HepG2 (cell line): ENCODE results near the gene SALL4. TPM values are rescaled to one million over a fixed set of nuclear protein-coding genes. Genes with fewer than 3 reads are reported as not detected.

Source experiments
- AHDC1 ChIP-seq: sonication (generic); formaldehyde crosslinking; IDR thresholded peaks from 2 replicates; pipeline ENCODE4 v1.5.1; 2020; ENCODE audit warnings: mild to moderate bottlenecking, missing genetic modification reagents, borderline replicate concordance
- ATF2 ChIP-seq: sonication (generic); formaldehyde crosslinking; IDR thresholded peaks from 2 replicates; pipeline ENCODE4 v1.4.0; 2020; ENCODE audit warnings: missing genetic modification reagents
- KLF16 ChIP-seq, 2 experiments: sonication (generic) in 1 of 2; formaldehyde crosslinking in 1 of 2; IDR thresholded peaks; 2 replicates each; pipeline versions ENCODE4 v1.6.1 to v1.8.0; 2016 to 2023; ENCODE audit warnings: missing genetic modification reagents in 2 of 2, missing compliant biosample characterization in 1 of 2
- LRRFIP1 ChIP-seq: sonication (generic); formaldehyde crosslinking; conservative IDR thresholded peaks from 2 replicates; pipeline ENCODE4 v1.4.0; 2020; ENCODE audit warnings: missing genetic modification reagents
- MAX ChIP-seq: IDR thresholded peaks from 2 replicates; pipeline ENCODE4 v1.6.1; 2012; ENCODE audit warnings: inconsistent platforms
- SALL1 ChIP-seq: sonication (generic); formaldehyde crosslinking; IDR thresholded peaks from 2 replicates; pipeline ENCODE4 v1.8.0; 2022; ENCODE audit warnings: mild to moderate bottlenecking, missing genetic modification reagents
- TCF12 ChIP-seq, 2 experiments: fragments of 450-650 bp in 1 of 2; sonication (generic) in 1 of 2; formaldehyde crosslinking in 1 of 2; IDR thresholded peaks; 2 replicates each; pipeline versions ENCODE4 v1.6.1 to v1.8.0; 2017 to 2022; ENCODE audit warnings: antibody characterized with exemption in 1 of 2, mild to moderate bottlenecking in 1 of 2, missing genetic modification reagents in 1 of 2, moderate library complexity in 1 of 2
- ZBTB21 ChIP-seq: sonication (generic); formaldehyde crosslinking; IDR thresholded peaks from 2 replicates; pipeline ENCODE4 v1.4.0; 2020; ENCODE audit warnings: missing genetic modification reagents
- ZBTB7B ChIP-seq: sonication (generic); formaldehyde crosslinking; IDR thresholded peaks from 2 replicates; pipeline ENCODE4 v1.4.0; 2020; ENCODE audit warnings: missing genetic modification reagents
- ZNF274 ChIP-seq: sonication (generic); formaldehyde crosslinking; IDR thresholded peaks from 2 replicates; pipeline ENCODE4 v1.5.1; 2020; ENCODE audit warnings: mild to moderate bottlenecking, missing genetic modification reagents
- ZNF644 ChIP-seq: IDR thresholded peaks from 2 replicates; pipeline ENCODE4 v1.6.1; 2016; ENCODE audit warnings: low read depth
- ZNF713 ChIP-seq: sonication (generic); formaldehyde crosslinking; IDR thresholded peaks from 2 replicates; pipeline ENCODE4 v1.4.0; 2020; ENCODE audit warnings: mild to moderate bottlenecking, missing genetic modification reagents
- polyA plus RNA-seq, 8 experiments: library from polyadenylated mRNA; depleted of rRNA in 3 of 8; stranded (reverse) in 7 of 8; unstranded in 1 of 8; fragments of >200 nt; fragmentation: Illumina TruSeq in 4 of 8; extraction: Trizol in 4 of 8; gene quantifications; 2 replicates each; pipeline versions ENCODE4 v1.2.1 to v1.2.3, GENCODE V29; 2011 to 2016; ENCODE audit warnings: low read depth in 4 of 8, missing spikeins in 1 of 8, mixed read lengths in 1 of 8; ENCODE audit not compliant: insufficient read depth in 1 of 8
- total RNA-seq, 5 experiments: library from RNA; depleted of rRNA; stranded (reverse); fragments of >200 nt; fragmentation: Illumina TruSeq; extraction: Trizol; gene quantifications; 2 replicates each; pipeline ENCODE4 v1.2.3, GENCODE V29; 2016; ENCODE audit warnings: low read depth in 1 of 5

Gene SALL4
- total and polyA plus RNA-seq, 2 of the 13 experiments (the other 11 are each of a cell fraction or from before 2014, with no cell fraction given): 0.33 to 1.8 TPM

- TF ChIP-seq TCF12 (IDR thresholded peaks at IDR 0.05): no peak
- no peak for TF ChIP-seq TCF12 (CRISPR knock-in tag; IDR thresholded peaks at IDR 0.05)
- no peak for TF ChIP-seq ZNF644 (CRISPR knock-in tag)
- no peak for TF ChIP-seq ZNF274
- no peak for TF ChIP-seq LRRFIP1 (CRISPR knock-in tag)
- TF ChIP-seq ZNF713 (CRISPR knock-in tag): no peak
- TF ChIP-seq KLF16 (CRISPR knock-in tag; IDR thresholded peaks at IDR 0.05): no peak
- TF ChIP-seq AHDC1 (CRISPR knock-in tag): 0 out of 2 replicates have a peak, but pooled peaks have one; percentile 25
- TF ChIP-seq ZBTB7B (CRISPR knock-in tag): no peak
- TF ChIP-seq MAX: 0 out of 2 replicates have a peak, but pooled peaks have one; percentile 33
- TF ChIP-seq SALL1: peak; percentile 29
- no peak for TF ChIP-seq ZBTB21 (CRISPR knock-in tag)
- no peak for TF ChIP-seq ATF2 (CRISPR knock-in tag)
These were observed at the start of gene SALL4 (continued) for GRCh38 chr20:51802170-51802751.
